Measurements from ENCODE around the gene KDM6B.

Gene KDM6B

GRCh38 chr17:7841396-7841914 lies 7.4 kb downstream of the KDM6B start:
- DNase-seq, result peak; percentile 91

- DNase-seq, result peak; percentile 73
These were observed 7.9 kb downstream of the KDM6B start for GRCh38 chr17:7841915-7842379.

GRCh38 chr17:7842380-7843256 lies 8.6 kb downstream of the KDM6B start:
- peak; percentile 93 for DNase-seq

GRCh38 chr17:7843257-7843535 lies 9.2 kb downstream of the KDM6B start:
- peak; percentile 55 for DNase-seq

GRCh38 chr17:7843536-7844291 lies 9.7 kb downstream of the KDM6B start:
- DNase-seq, result peak; percentile 71

GRCh38 chr17:7844292-7845154 lies 10.5 kb downstream of the KDM6B start:
- peak; percentile 94 for DNase-seq

- no peak for DNase-seq
These were observed 11.5 kb downstream of the KDM6B start for GRCh38 chr17:7845359-7846062.

- DNase-seq, result no peak
These were observed 12.2 kb downstream of the KDM6B start for GRCh38 chr17:7846063-7846735.

- DNase-seq, result no peak
These were observed 13.0 kb downstream of the KDM6B start for GRCh38 chr17:7846765-7847661.

GRCh38 chr17:7848131-7848579 lies 14.1 kb downstream of the KDM6B start:
- no peak for DNase-seq

GRCh38 chr17:7848739-7849129 lies 14.7 kb downstream of the KDM6B start:
- DNase-seq, result no peak

- no peak for DNase-seq
These were observed 15.2 kb downstream of the KDM6B start for GRCh38 chr17:7849130-7849750.

- DNase-seq, result no peak
These were observed 15.9 kb downstream of the KDM6B start for GRCh38 chr17:7849751-7850504.

GRCh38 chr17:7850701-7851437 lies 16.9 kb downstream of the KDM6B start:
- no peak for DNase-seq

GRCh38 chr17:7851438-7852261 lies 17.6 kb downstream of the KDM6B start:
- DNase-seq, result peak; percentile 79

- DNase-seq, result no peak
These were observed 18.2 kb downstream of the KDM6B start for GRCh38 chr17:7852262-7852670.

- DNase-seq, result no peak
These were observed 19.1 kb downstream of the KDM6B start for GRCh38 chr17:7852919-7853690.

Measured in kidney glomerular epithelial cell (primary cell).